Epidermal melanocyte (primary cell): ENCODE measurements around the gene RHCG.

Experiments used
- DNase-seq: peaks from one replicate; pipeline ENCODE4 v3.0.0; 2011; ENCODE audit warnings: low spot score; ENCODE audit not compliant: insufficient read length

RHCG gene

DNA sequence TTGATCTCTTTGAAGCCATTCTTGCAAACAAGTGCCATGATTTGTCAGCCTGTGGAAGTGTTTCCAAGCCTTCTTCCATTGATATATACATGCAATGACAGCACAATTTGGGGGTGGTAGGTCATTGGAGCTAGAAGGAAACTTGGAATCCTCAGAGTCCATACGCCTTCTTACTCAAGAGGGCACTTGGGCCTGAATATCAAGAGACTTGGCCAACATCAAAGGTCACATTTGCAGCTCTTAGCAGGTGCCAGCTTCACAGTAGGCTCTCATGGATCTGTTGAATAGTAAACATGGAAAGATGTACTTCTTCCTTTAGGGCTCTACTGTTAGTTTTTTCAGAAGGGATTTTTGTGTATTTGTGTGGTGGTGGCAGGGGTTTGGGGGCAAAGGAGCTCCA lies 50.9 kb downstream of the RHCG start:
- no peak for DNase-seq

DNA sequence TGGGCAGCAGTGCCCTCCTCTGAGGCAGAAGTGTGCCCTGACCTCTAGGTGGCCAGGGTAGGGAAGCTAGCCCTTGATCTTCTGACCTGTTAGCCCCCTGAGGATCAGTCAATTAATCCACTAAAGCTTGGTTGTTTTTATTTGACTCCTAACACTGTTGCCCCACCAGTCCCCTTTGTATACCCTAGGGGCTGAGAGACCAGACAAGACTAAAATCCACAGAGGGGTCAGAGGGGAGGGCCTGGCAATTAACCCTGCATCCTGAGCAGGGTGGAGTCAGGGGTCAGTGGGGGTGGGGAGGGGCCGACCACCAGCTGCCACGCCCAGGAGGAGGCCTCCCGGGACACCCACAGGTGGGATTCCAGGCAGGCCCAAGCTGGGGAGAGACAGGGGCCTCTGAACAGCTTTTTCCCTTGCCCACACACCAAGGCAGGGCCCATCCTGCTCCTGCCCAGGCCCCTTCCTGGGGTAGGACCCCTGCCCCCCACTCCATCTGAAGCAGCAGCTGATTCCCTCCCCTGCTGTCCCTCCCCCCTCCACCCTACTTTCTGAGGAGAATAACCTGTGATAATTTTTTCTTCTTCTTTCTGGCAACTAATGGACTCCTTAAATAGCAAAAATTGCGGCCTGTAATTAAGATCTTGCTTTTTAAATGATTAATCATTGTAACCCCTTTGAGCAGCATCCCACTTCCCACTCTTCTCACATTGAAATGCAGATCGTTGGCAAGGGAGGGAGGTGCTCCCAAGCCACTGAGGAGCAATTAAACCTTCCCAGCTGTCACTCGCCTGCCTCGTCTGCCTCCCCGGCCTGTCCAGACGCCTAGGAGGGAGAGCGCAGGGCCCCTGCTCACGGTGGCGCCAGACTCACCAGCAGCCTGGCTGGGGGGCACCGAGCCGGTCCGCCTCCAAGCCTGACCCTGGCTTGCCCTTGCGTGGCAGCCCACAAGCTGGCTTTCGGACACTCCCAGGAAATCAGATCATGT lies 51.9 kb downstream of the RHCG start:
- DNase-seq, result no peak

DNA sequence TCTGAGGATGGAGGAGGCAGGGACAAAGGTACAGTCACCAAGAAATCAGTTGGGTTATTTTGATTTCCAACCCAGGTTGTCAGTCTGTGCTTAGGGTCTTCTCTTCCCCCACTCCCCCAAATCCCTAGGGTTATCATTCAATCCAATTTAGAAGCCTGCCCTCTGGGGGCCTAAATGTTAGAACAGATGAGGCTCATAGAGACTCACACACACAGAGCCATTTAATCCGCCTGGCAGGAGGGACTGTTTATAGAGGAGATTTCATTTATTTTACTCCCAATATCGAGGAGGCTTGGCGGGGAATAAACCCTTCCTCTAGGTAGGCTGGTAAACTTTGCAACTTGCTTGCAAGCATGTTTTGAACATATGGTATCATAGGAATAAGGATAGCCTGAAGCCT lies 52.8 kb downstream of the RHCG start:
- DNase-seq, result no peak

DNA sequence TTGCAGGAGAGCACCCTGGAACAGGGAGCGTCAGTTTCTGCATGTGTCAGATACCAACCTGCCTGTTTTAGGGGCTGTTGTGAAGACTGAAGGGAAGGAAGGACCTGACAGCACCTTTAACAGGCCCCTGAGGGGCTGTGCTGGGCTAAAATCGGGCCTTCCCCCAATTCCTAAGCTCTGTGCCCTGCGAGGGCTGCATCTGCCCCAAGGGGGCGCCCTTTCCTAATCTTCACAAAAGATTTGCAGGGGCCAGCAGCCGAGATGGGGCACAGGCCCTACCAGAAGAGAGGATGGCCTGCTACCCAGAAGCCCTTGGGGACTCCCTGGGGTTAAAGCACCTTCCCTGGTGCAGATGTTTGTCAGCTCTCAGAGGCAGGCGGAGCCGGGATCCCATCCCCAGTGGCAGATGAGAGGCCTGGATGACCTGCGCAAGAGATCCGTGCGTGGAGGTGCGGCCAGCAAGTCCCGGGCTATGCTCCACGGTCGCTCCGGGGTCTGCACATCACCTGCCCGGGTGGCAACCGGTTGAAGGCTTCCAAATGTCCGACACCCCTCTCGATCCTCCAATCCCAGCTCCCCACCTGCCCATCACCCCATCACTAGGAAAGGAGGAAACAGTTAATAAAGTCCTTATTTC lies 53.6 kb downstream of the RHCG start:
- DNase-seq, result no peak

DNA sequence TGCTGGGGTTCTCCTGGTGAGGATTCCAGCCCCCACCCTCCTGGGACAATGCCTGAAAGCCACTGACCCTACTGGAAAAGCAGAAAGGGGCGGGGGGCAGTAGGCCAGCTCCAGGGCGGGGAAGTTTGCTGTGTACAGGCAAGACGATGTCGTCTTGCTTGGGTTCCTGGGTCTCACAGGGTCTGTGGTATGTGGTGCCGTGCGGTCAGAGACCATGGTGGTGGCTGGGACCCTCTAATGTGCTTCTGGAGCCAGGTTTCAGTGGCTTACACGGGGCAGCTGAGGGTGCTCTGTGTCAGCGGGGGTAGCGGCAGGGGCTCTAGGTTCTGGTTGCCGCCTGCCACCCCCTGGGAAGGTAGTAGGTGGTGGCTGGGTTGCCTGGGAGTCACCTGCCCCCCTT lies 54.2 kb downstream of the RHCG start:
- no peak for DNase-seq

DNA sequence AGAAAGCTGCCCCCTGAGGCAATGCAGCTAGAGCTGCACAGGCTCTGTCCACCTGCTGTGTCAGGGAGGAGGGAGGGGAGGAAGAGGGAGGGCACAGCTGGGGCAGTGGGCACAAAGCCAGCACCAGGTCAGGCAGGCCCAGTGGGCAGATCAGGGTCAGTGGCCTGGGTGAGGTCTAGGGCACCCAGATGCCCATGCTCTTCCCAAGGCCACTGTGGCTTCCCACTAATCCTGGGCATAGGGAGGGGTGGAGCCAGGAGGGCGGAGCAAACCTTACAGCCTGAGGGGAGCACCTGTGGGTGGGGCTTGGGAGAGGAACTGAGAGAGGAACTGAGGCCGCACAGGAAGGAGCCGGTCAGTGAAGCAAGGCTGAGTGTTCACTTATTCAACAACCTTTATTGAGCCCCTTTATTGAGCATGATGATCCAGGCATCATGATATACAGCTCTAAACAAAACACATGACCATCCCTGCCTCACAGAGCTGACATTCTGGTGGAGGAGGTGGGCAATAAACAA lies 55.0 kb downstream of the RHCG start:
- no peak for DNase-seq

DNA sequence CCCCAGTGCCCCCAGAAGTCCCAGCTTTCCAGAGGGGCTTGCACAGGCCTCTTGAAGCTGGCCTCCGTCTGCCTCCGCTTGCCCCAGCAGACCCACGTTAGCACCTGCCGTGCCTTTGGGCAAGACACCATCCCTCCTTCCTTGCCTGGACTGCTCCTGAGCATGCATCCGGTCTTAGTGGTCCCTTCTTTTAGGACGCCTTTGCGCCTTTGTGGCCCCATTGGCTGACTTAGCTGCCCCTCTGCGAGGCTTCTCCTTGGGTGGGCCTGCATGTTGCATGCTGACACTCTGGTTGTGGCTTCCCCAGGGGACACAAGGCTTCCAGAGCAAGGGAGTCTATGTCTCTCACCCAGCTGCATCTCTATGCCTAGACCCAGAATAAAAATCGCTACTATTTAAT lies 56.6 kb downstream of the RHCG start:
- DNase-seq, result no peak

DNA sequence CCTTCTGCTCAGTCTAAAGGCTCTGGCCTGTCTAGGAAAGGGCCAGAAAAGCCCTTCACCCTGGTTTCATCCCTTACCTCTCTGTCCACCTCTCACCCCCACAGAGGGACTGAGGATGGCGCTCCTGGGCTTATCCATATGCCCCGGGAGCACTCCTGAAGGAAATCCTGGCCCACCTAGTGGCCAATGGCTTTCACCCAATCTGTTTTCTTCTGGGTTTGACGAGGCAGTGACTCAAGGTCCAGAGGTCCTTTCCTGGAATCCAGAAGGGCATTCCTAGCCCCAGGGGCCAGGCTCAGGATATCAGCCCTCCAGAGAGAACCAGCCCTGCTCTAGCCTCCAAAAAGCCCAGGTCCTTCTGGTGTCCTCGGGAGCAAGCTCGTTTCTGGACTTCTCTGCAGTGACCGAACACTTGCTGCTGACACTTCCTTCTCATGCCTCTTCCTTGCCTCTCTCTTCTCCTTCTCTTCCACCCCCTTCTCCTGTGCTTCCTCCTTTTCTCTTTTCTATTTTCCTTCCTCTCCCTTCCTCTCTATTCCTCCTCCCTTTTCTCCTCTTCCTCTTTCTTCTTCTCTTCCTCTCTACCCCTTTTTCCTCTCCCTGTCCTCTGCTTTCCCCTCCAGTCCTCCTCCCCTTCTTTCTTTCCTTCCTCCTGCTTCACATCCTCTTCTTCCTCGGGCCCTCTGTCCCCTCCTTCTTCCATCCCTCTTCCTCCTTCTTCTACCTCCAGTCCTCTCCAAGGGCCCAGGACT lies 59.6 kb downstream of the RHCG start:
- no peak for DNase-seq

DNA sequence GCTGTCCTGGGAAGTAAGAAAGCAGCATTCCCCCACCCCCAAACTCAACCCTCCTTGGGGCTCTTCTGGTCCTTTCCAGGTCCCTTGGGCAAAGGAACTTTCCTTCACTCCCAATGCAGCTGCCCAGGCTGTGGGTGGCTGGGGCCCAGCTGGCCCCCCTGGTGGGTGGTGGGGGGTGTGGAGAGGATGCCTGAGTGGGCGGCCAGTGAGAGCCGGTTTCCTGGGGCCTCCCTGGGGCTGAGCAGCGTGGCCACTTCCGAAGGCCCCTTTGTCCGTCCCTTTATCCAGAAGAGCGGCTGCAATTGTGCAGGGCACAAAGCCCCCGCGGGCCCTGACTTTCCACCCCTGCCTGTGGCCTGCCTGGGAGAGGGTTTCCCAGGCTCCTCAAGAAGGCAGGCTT lies 61.0 kb downstream of the RHCG start:
- no peak for DNase-seq

DNA sequence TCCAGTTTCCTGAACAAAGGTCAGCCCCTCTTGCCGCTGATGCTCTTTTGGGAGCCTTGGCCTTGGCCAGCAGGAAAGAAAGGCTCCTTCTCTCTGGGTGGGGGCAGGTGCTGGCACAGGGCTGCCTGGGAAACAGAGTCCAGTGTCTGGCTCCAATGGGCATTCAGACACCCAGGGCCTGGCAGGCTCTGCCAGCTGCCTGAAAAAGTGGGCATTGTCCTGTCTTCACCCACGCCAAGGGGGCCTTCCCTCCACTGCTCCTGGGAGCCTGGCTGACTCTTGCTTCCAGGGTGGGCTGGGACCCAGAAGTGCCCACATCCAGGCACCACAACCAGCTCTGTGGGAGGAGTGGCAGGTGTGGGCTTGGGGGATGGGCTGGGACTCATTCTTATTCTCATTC lies 62.7 kb downstream of the RHCG start:
- DNase-seq, result no peak

DNA sequence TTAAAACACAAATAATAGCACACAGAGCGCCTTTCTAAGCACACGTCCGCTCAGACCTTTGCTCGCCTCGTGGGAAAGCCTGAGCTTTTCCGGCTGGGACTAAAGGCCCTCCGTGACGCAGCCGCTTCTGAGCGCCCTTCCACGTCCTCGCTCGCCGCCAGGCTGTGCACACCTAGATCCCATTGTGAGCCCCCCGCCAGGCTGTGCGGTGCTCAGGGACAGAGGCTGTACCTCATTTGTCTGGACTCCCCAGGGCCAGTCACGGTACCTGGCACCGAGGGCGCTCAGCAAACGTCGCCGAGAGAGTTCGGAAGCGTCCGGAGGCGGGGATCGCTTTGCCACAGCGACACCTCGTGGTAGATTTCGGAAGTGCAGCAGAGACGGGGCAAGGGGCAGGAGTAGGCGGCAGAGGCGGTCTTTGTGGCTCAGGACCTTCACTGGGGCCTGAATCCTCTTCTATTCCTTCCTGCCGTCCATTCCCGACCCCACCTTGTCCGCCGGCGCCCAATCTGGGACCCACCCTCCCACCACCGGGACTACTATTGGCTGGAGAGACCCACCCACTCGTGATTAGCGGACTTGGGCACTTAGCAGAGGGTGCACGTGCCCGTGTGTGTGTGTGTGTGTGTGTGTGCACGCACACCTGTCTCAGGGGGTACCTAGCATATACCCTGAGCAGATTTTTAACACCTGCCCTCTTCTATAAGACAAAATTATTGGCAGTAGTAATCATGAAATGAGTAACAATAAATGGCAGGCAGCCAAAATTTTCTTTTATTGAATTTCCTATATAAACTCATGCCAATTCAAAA lies 65.6 kb downstream of the RHCG start:
- peak; percentile 77 for DNase-seq

DNA sequence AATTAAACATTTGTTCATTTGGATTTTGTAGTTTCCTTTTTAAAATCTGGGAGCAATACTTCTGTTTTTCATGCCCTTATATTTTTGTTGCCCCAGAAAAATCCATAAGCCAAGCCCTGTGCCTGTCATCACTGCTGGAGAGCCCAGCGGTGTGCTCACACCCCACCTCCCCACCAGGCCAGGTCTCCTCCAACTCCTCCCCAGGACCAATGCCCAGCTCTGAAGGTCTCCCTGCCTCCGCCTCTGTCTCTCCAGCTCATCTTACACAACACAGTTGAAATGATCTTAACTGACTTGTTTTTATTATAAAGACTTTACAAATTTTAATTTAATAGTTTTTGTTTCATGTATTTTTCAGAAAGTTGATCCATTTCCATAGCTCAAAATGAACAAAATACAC lies 66.4 kb downstream of the RHCG start:
- no peak for DNase-seq

DNA sequence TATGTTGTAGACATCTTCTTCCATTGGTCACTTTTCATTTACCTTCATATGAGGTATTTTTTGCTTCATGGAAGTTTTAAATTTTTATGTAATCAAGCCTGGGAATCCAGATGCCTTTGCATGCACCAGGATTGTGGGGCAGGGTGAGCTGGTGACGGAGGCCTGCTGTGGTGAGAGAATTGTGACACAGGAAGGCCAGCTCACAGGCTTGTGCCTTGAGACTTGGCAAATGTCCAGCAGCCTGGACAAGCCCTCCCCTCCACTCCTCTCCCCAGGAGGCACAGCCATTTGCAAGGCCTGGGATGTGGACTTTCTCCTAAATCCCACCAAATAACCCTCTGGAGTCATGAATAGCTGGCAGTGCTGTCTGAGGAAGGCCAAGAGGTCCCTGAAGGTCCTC lies 67.4 kb downstream of the RHCG start:
- DNase-seq, result no peak

DNA sequence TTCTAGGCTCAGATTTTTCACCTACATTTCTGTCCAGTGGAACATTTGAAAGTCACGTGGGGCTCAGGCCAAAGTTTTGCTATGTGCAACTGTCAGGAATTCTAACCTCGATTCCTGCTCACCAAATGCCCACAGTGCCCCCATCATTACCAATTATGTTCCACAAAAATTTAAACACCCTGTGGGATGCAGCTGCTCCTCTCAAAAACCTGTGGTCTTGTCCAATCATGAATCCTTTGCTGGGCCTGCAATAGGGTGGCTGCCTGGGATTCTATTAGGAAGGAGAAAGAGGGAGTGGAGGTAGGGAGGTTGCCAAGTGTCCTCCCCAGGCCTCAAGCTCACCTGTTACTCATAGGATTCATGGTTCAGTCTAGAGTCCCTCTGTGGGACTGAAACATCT lies 68.1 kb downstream of the RHCG start:
- no peak for DNase-seq

DNA sequence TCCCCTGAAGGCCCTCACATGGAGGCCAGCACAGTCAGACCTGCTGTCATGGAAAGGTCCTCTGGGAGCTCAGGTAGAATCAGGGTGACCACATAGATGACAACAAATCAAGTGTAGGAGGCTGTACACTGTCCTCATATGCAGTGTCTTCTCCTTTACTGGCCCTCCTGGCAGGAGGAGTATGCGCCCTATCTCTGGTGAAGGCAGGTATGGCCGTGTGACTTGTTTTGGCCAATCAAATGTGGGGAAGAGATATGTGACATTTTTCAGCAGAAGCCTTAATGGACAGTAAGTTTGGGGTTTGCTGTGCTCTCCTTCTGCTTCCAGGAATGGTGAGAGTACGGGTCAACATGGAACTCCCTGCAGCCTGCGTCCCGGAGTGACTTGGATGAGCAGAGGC lies 69.9 kb downstream of the RHCG start:
- DNase-seq, result no peak

DNA sequence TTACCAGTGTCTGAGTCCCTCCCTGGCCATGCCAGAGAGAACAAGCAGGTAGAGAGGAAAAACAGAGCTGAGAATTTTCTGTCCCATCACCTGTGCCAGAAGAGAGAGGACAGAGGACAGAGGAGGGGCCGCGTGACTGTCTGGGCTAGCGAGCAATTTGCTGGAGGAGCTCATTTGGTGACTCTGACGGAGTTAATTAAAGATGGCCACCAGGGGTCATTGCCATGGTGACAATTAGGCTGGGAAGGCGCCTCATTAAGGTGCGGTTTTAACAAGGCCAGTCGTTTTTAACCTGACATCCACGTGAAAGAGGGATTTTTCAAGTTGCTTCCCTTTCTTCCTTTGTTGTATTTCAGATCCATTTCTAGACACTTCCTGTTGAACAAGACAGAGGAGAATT lies 72.4 kb downstream of the RHCG start:
- no peak for DNase-seq
